GM10266 (cell line): ENCODE measurements around the gene TMEM121B.
A peak's percentile ranks its signal among the peaks of the same experiment; 100 is the strongest.

Experiments used
- DNase-seq: peaks from one replicate; pipeline ENCODE4 v3.0.0; 2012; ENCODE audit errors: extremely low spot score
- TF ChIP-seq, protein P1 (sequence below): IDR thresholded peaks from 2 replicates; pipeline ENCODE4 v1.5.1; 2012; ENCODE audit warnings: mild to moderate bottlenecking, low read depth; ENCODE audit not compliant: control insufficient read depth, insufficient read depth; ENCODE audit errors: missing control alignments

TMEM121B gene

GRCh38 chr22:17130199-17130598, 9.0 kb upstream of the TMEM121B start:
- DNase-seq, result no peak
- TF ChIP-seq, protein P1, sequence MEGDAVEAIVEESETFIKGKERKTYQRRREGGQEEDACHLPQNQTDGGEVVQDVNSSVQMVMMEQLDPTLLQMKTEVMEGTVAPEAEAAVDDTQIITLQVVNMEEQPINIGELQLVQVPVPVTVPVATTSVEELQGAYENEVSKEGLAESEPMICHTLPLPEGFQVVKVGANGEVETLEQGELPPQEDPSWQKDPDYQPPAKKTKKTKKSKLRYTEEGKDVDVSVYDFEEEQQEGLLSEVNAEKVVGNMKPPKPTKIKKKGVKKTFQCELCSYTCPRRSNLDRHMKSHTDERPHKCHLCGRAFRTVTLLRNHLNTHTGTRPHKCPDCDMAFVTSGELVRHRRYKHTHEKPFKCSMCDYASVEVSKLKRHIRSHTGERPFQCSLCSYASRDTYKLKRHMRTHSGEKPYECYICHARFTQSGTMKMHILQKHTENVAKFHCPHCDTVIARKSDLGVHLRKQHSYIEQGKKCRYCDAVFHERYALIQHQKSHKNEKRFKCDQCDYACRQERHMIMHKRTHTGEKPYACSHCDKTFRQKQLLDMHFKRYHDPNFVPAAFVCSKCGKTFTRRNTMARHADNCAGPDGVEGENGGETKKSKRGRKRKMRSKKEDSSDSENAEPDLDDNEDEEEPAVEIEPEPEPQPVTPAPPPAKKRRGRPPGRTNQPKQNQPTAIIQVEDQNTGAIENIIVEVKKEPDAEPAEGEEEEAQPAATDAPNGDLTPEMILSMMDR, result no peak

DNA sequence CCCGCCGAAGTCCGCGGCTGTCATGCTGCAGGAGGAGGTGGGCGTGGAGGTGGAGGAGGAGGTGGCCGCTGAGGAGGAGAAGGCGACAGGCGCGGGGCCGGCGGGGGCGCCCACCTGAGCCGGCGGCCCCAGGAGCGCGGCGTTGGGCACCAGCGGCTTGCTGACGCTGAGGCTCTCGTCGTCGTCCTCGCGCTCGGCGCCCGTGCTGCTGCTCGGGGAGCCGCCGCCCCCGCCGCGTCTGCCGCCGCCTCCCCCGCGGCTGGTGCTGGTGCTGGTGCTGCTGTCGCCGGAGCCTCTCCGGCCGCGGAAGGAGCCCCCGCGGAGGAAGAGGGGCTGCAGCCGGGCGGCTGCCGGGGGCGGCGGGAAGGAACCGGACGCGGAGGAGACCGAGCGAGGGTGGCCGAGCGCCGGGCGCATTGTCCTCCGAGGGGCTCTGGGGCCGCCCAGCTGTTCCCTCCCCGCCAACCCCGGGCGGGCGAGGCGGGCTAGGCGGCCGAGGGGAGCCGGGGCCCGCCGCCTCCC, 388 bp downstream of the TMEM121B start:
- TF ChIP-seq, protein P1, result no peak
- no peak for DNase-seq

DNA sequence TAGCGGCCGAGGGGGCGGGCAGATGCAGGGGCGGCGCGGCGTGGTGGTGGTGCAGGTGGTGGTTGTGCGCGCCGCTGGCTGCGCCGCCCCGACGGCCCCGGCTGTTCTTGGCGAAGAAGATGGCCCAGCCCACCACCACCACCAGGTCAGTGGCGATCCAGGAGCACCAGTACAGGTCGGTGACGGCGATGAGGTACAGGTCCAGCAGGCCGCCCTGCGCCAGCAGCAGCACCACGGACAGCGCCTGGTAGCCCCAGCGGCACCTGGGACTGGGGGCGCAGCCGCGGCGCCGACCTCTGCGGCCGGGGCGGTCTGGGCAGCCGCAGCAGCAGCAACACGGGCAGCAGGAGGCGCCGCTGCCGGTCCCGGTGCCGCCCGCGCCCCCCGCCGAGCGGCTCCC, 879 bp downstream of the TMEM121B start:
- peak; percentile 85 for DNase-seq

GRCh38 chr22:17119481-17120202, 1.5 kb downstream of the TMEM121B start:
- TF ChIP-seq, protein P1, result peak; percentile 35
- DNase-seq, result no peak

More for the DNA sequence above, 879 bp downstream of the TMEM121B start:
- TF ChIP-seq, protein P1, result no peak

GRCh38 chr22:17118342-17118741, 2.8 kb downstream of the TMEM121B start:
- DNase-seq, result no peak
- TF ChIP-seq, protein P1, result no peak

DNA sequence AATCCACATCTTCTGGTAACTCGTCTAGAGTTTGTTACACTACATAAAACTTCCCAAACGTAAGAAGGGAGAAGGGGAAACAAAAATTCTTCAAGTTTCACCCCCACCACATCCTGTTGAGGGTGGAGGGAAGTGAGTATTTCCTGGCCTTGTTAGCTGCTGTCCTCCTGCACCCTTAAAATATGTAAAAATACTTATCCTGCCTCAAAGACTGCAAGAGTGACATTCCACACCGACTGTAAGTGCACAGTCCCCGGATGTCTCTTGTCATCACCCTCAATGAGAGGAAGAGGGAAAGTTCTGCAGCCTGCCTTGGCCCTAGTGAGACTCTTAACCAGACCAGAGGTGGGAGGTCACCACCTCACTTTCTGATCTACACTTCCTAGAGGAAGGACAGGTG, 3.3 kb downstream of the TMEM121B start:
- no peak for DNase-seq
- TF ChIP-seq, protein P1, result no peak

DNA sequence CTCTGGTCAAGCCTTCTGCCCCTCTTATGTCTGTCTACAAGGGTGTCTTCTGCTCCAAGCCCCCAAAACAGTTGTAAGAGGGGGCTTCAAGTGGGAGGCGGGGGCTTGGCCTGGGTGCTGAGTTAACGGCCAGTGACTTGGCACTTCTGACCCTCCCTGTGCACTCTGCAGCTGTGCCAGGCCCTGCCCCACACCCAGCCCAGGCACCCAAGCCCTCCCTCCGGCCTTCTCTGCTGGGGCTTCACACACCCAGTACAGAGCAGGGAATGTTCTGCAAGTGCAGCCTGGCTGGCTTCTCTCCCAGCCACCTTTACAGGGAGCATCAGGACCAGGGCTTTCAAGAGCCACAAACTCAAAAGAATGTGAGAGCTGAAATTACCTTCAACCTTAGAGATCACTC, 3.8 kb downstream of the TMEM121B start:
- TF ChIP-seq, protein P1, result no peak
- no peak for DNase-seq
